Endothelial cell of umbilical vein (primary cell): Measurements from ENCODE around the gene LRRC56. TPM values are rescaled to one million over a fixed set of nuclear protein-coding genes. Genes with fewer than 3 reads are reported as not detected.

Experiments
- BruUV-seq: library from RNA; stranded (reverse); fragments of 400-500 nt; replicated peaks from 2 replicates; lab custom pipeline; 2021; lab: Mats Ljungman, UMichigan
- CTCF ChIA-PET: fragments of 300-600, 350-600 bp; sonication (Branson Sonifier 250); formaldehyde crosslinking; loops from one replicate; lab custom pipeline; 2021; ENCODE audit warnings: antibody characterized with exemption, inconsistent platforms; lab: Charles Lee
- POLR2A ChIA-PET: fragments of 300-600, 350-600 bp; sonication (Branson Sonifier 250); formaldehyde crosslinking; loops from one replicate; lab custom pipeline; 2021; ENCODE audit warnings: antibody characterized with exemption, inconsistent platforms; lab: Charles Lee
- DNase-seq: peaks from one replicate; pipeline ENCODE4 v3.0.0-alpha.2; 2011; ENCODE audit warnings: low read depth, low spot score
- FAIRE-seq: peaks from 2 replicates; lab custom pipeline; 2011; peaks lifted over from hg19 to GRCh38; lab: Jason Lieb, UNC
- H2AFZ ChIP-seq: 2 replicates; pipeline ENCODE4 v1.6.0; 2012; ENCODE audit warnings: low read depth, low read length, control low read depth, inconsistent platforms
- H3K27ac ChIP-seq: 2 replicates; pipeline ENCODE4 v1.5.1; 2011; ENCODE audit warnings: low read depth, mild to moderate bottlenecking, control low read depth, low read length, moderate library complexity; ENCODE audit not compliant: insufficient read depth
- H3K27me3 ChIP-seq, 2 experiments: 2 replicates each; pipeline versions ENCODE4 v1.6.0 to v1.6.1; 2011; ENCODE audit warnings: low read length in 2 of 2, mixed read lengths in 1 of 2; ENCODE audit not compliant: control insufficient read depth in 2 of 2, insufficient read depth in 2 of 2
- H3K36me3 ChIP-seq, 2 experiments: 2 replicates in 1 of 2; 3 replicates in 1 of 2; pipeline ENCODE4 v1.5.1; 2011; ENCODE audit warnings: low read length in 2 of 2, mild to moderate bottlenecking in 1 of 2, moderate library complexity in 1 of 2; ENCODE audit not compliant: control insufficient read depth in 2 of 2, insufficient read depth in 2 of 2; ENCODE audit errors: extremely low read depth in 1 of 2
- H3K4me1 ChIP-seq: 3 replicates; pipeline ENCODE4 v1.5.1; 2011; ENCODE audit warnings: mild to moderate bottlenecking, low read length; ENCODE audit not compliant: control insufficient read depth, insufficient read depth; ENCODE audit errors: extremely low read depth
- H3K4me2 ChIP-seq: 2 replicates; pipeline ENCODE4 v1.6.1; 2011; ENCODE audit warnings: low read length, control low read depth, mixed read lengths; ENCODE audit not compliant: insufficient read depth
- H3K4me3 ChIP-seq, 3 experiments: fragments of 200-600 bp in 1 of 3; sonication (generic), shearing (Covaris generic) in 1 of 3; replicated peaks in 1 of 3; 2 replicates each; pipeline ENCODE4 v1.5.1; 2011 to 2016; ENCODE audit warnings: control low read depth in 3 of 3, low read length in 3 of 3, mild to moderate bottlenecking in 2 of 3, inconsistent platforms in 1 of 3, low read depth in 1 of 3, moderate library complexity in 1 of 3; ENCODE audit not compliant: insufficient read depth in 1 of 3
- H3K79me2 ChIP-seq: 2 replicates; pipeline ENCODE4 v1.6.0; 2012; ENCODE audit warnings: low read length, inconsistent platforms; ENCODE audit not compliant: control insufficient read depth, insufficient read depth
- H3K9ac ChIP-seq: replicated peaks from 2 replicates; pipeline ENCODE3; 2011; ENCODE audit warnings: low read length, control low read depth; ENCODE audit not compliant: insufficient read depth; ENCODE audit errors: extremely low read depth
- H3K9me1 ChIP-seq: replicated peaks from 3 replicates; pipeline ENCODE4 v1.6.0; 2011; ENCODE audit warnings: mild to moderate bottlenecking, low read length; ENCODE audit not compliant: control insufficient read depth, insufficient read depth; ENCODE audit errors: extremely low read depth
- H3K9me3 ChIP-seq: replicated peaks from 2 replicates; pipeline ENCODE4 v1.5.1; 2012; ENCODE audit warnings: low read length, inconsistent platforms; ENCODE audit not compliant: control insufficient read depth, insufficient read depth
- H4K20me1 ChIP-seq: replicated peaks from 2 replicates; pipeline ENCODE3; 2011; ENCODE audit warnings: mild to moderate bottlenecking, low read length; ENCODE audit not compliant: control insufficient read depth, insufficient read depth; ENCODE audit errors: extremely low read depth
- CTCF ChIP-seq, 2 donors: IDR thresholded peaks; 1 replicate in 1 of 2; 2 replicates in 1 of 2; pipeline ENCODE4 v1.5.1; 2011; ENCODE audit warnings: low read length in 2 of 2, mild to moderate bottlenecking in 2 of 2, moderate library complexity in 2 of 2, control low read depth in 1 of 2, inconsistent platforms in 1 of 2, low read depth in 1 of 2; ENCODE audit not compliant: insufficient read depth in 1 of 2; ENCODE audit errors: extremely low read depth in 1 of 2
- EZH2 ChIP-seq: IDR thresholded peaks from 2 replicates; pipeline ENCODE4 v1.6.1; 2012; ENCODE audit warnings: borderline replicate concordance, low read depth, mild to moderate bottlenecking, moderate library complexity, low read length, inconsistent platforms; ENCODE audit not compliant: severe bottlenecking
- FOS ChIP-seq: IDR thresholded peaks from 2 replicates; pipeline ENCODE4 v1.6.1; 2011; ENCODE audit warnings: mild to moderate bottlenecking, low read length, moderate library complexity, borderline replicate concordance; ENCODE audit not compliant: insufficient read depth
- GATA2 ChIP-seq: IDR thresholded peaks from 2 replicates; pipeline ENCODE4 v1.7.0; 2011; ENCODE audit warnings: low read depth, mild to moderate bottlenecking, moderate library complexity, mixed read lengths, low read length; ENCODE audit not compliant: insufficient read length, insufficient read depth
- JUN ChIP-seq: IDR thresholded peaks from 2 replicates; pipeline ENCODE4 v1.6.1; 2011; ENCODE audit warnings: borderline replicate concordance, low read depth; ENCODE audit not compliant: insufficient read length, insufficient read depth
- MAX ChIP-seq: IDR thresholded peaks from 2 replicates; pipeline ENCODE4 v1.6.1; 2011; ENCODE audit not compliant: insufficient read depth, insufficient read length
- MYC ChIP-seq: IDR thresholded peaks from one replicate; pipeline ENCODE4 v1.6.1; 2011; ENCODE audit warnings: mild to moderate bottlenecking, low read depth, low read length
- POLR2A ChIP-seq: IDR thresholded peaks from 2 replicates; pipeline ENCODE4 v1.6.1; 2012; ENCODE audit warnings: low read depth, mild to moderate bottlenecking, control low read depth, low read length
- POLR2AphosphoS5 ChIP-seq: IDR thresholded peaks from 2 replicates; pipeline ENCODE4 v1.6.1; 2012; ENCODE audit warnings: low read depth, mild to moderate bottlenecking, control low read depth, low read length, moderate library complexity; ENCODE audit not compliant: insufficient read depth
- dilution Hi-C: fragments of 300-500 bp; cut with MboI; formaldehyde crosslinking; loops from one replicate; pipeline ENCODE4 v1.15.0; 2019; ENCODE audit warnings: low sequenced_read_pairs; ENCODE audit not compliant: extremely low pct_ligation_motif_present
- intact Hi-C: fragments of 100-400 bp; cut with micrococcal nuclease; formaldehyde crosslinking; loops from one replicate; pipeline ENCODE4 v1.10.0; 2022
- polyA plus RNA-seq, 4 experiments: library from polyadenylated mRNA; depleted of rRNA in 3 of 4; stranded (reverse) in 3 of 4; unstranded in 1 of 4; fragments of >200 nt; gene quantifications; 2 replicates each; pipeline versions ENCODE4 v1.2.1 to v1.2.3, GENCODE V29; 2011 to 2012; ENCODE audit warnings: missing spikeins in 1 of 4
- total RNA-seq: library from RNA; stranded (reverse); gene quantifications from 2 replicates; pipeline ENCODE4 v1.2.3, GENCODE V29; 2021

The LRRC56 gene
- total and polyA plus RNA-seq, 2 donors (not counting 3 experiments of a cell fraction or from before 2014, with no cell fraction given) = 0.47 to 0.55 TPM

- TF ChIP-seq GATA2 (no peak), POLR2A (no peak), MYC (no peak), MAX (no peak), EZH2 (no peak), FOS (no peak), JUN (no peak), CTCF (IDR thresholded peaks at IDR 0.05; ENCODE audit: extremely low read depth in 1 of 2, insufficient read depth in 1 of 2, low read depth in 1 of 2, low read length in 2 of 2) (no peak), POLR2AphosphoS5 (no peak)
- intact Hi-C loops = no loop called here
- H4K20me1 ChIP-seq = no peaks in the 10 kb centered on the region
- H3K4me2 ChIP-seq = no peak overlapping the region
- DNase-seq (no peak), FAIRE-seq (no peak)
- H3K36me3 ChIP-seq = peaks cover 2 to 32% of the 10 kb centered on the region in 2 experiments
- H3K9me1 ChIP-seq = no peaks in the 10 kb centered on the region
- H3K27me3 ChIP-seq = no peaks in the 10 kb centered on the region
- H3K9ac ChIP-seq = no peak overlapping the region
- no TSS peak for BruUV-seq
- no peak overlapping the region for H3K27ac ChIP-seq
- H2AFZ ChIP-seq = no peak overlapping the region
- POLR2A ChIA-PET = no interaction called here
- dilution Hi-C loops = no loop called here
- no peaks in the 10 kb centered on the region for H3K9me3 ChIP-seq
- no peaks in the 10 kb centered on the region for H3K79me2 ChIP-seq
- no peaks in the 10 kb centered on the region for H3K4me1 ChIP-seq
- CTCF ChIA-PET = no interaction called here
- H3K4me3 ChIP-seq = no peak overlapping the region
These were observed 46.0 kb upstream of the LRRC56 start for GRCh38 chr11:491358-491757.
